Glutamatergic neuron (in vitro differentiated cells): ENCODE results near the gene SHC4. TPM values are rescaled to one million over a fixed set of nuclear protein-coding genes. Genes with fewer than 3 reads are reported as not detected.
A peak's percentile ranks its signal among the peaks of the same experiment; 100 is the strongest.
"Not testable (repeated sequence)": the region's sequence is repeated elsewhere in the genome, so short reads cannot be mapped to it uniquely, and the experiment has no call there.

Experiments used
- DNase-seq: peaks from one replicate; pipeline ENCODE4 v3.0.0; 2022
- H3K27ac Mint-ChIP-seq: one replicate; pipeline ENCODE4 v1.8.0; 2020; ENCODE audit warnings: mild to moderate bottlenecking, mixed read lengths, inconsistent platforms; ENCODE audit not compliant: unreplicated experiment
- H3K27me3 Mint-ChIP-seq: one replicate; pipeline ENCODE4 v1.8.0; 2020; ENCODE audit warnings: mild to moderate bottlenecking, moderate library complexity, mixed read lengths, inconsistent platforms; ENCODE audit not compliant: unreplicated experiment
- H3K36me3 Mint-ChIP-seq: one replicate; pipeline ENCODE4 v1.8.0; 2020; ENCODE audit warnings: mild to moderate bottlenecking, mixed read lengths, inconsistent platforms; ENCODE audit not compliant: unreplicated experiment
- H3K4me1 Mint-ChIP-seq: one replicate; pipeline ENCODE4 v1.8.0; 2020; ENCODE audit warnings: mild to moderate bottlenecking, low read depth, mixed read lengths, inconsistent platforms; ENCODE audit not compliant: unreplicated experiment
- H3K4me3 Mint-ChIP-seq: one replicate; pipeline ENCODE4 v1.8.0; 2020; ENCODE audit warnings: mild to moderate bottlenecking, mixed read lengths, inconsistent platforms; ENCODE audit not compliant: unreplicated experiment
- H3K9me3 Mint-ChIP-seq: one replicate; pipeline ENCODE4 v1.8.0; 2020; ENCODE audit warnings: mild to moderate bottlenecking, moderate library complexity, mixed read lengths, inconsistent platforms; ENCODE audit not compliant: unreplicated experiment
- CTCF ChIP-seq: fragments of 200-600 bp; sonication (generic); IDR thresholded peaks from one replicate; pipeline ENCODE4 v1.5.0; 2021; ENCODE audit not compliant: partially characterized antibody, unreplicated experiment
- total RNA-seq: library from RNA; stranded (reverse); fragmentation: NEBNext Ultra II Directional; extraction: Animal tissue kit (Norgen Biotek cat#: 25700); gene quantifications from one replicate; pipeline ENCODE4 v1.2.1, GENCODE V29; 2021; ENCODE audit not compliant: unreplicated experiment

SHC4 gene
- total RNA-seq, 1 donor from 2014 or later, result 4.4 TPM

- peak; percentile 73 for TF ChIP-seq CTCF
- peaks cover 5% of the 10 kb centered on the region for H3K27me3 Mint-ChIP-seq
- no peaks in the 10 kb centered on the region for H3K36me3 Mint-ChIP-seq
- no peak overlapping the region for H3K27ac Mint-ChIP-seq
- H3K4me1 Mint-ChIP-seq, result peaks cover 15% of the 10 kb centered on the region
- no peak overlapping the region for H3K4me3 Mint-ChIP-seq
- DNase-seq, result no peak
- H3K9me3 Mint-ChIP-seq, result no peaks in the 10 kb centered on the region
Observed at GRCh38 chr15:48861813-48862431, 101.8 kb downstream of the SHC4 start.

- TF ChIP-seq CTCF, result no peak
- H3K4me1 Mint-ChIP-seq, result no peaks in the 10 kb centered on the region
- DNase-seq, result no peak
- H3K27me3 Mint-ChIP-seq, result peaks cover 2% of the 10 kb centered on the region
- H3K9me3 Mint-ChIP-seq, result peaks cover 2% of the 10 kb centered on the region
- no peaks in the 10 kb centered on the region for H3K36me3 Mint-ChIP-seq
- H3K27ac Mint-ChIP-seq, result no peak overlapping the region
- no peak overlapping the region for H3K4me3 Mint-ChIP-seq
Observed at GRCh38 chr15:48859426-48859825, 104.3 kb downstream of the SHC4 start.

- Mint-ChIP-seq H3K4me3 (no peak overlapping the region), H3K9me3 (peaks cover 2% of the 10 kb centered on the region), H3K27me3 (peaks cover 2% of the 10 kb centered on the region), H3K36me3 (no peaks in the 10 kb centered on the region), H3K4me1 (no peaks in the 10 kb centered on the region), H3K27ac (no peak overlapping the region)
- no peak for TF ChIP-seq CTCF
- no peak for DNase-seq
Observed at GRCh38 chr15:48858401-48858800, 105.3 kb downstream of the SHC4 start.

GRCh38 chr15:48856942-48857341 lies 106.8 kb downstream of the SHC4 start:
- peaks cover 2% of the 10 kb centered on the region for H3K9me3 Mint-ChIP-seq
- H3K27ac Mint-ChIP-seq, result no peak overlapping the region
- peaks cover 2% of the 10 kb centered on the region for H3K27me3 Mint-ChIP-seq
- TF ChIP-seq CTCF, result no peak
- H3K4me1 Mint-ChIP-seq, result no peaks in the 10 kb centered on the region
- no peak overlapping the region for H3K4me3 Mint-ChIP-seq
- no peak for DNase-seq
- H3K36me3 Mint-ChIP-seq, result no peaks in the 10 kb centered on the region

GRCh38 chr15:48855501-48856440 lies 107.9 kb downstream of the SHC4 start:
- TF ChIP-seq CTCF, result peak; percentile 48
- H3K36me3 Mint-ChIP-seq, result no peaks in the 10 kb centered on the region
- H3K27ac Mint-ChIP-seq, result no peak overlapping the region
- peaks cover 2% of the 10 kb centered on the region for H3K27me3 Mint-ChIP-seq
- DNase-seq, result no peak
- H3K9me3 Mint-ChIP-seq, result peaks cover 2% of the 10 kb centered on the region
- H3K4me3 Mint-ChIP-seq, result no peak overlapping the region
- peaks cover 2% of the 10 kb centered on the region for H3K4me1 Mint-ChIP-seq

GRCh38 chr15:48854434-48854833 lies 109.3 kb downstream of the SHC4 start:
- H3K4me3 Mint-ChIP-seq, H3K9me3 Mint-ChIP-seq, H3K36me3 Mint-ChIP-seq, H3K4me1 Mint-ChIP-seq, H3K27me3 Mint-ChIP-seq, DNase-seq, H3K27ac Mint-ChIP-seq: not testable (repeated sequence)
